ENCODE results near the gene DPM2.

GRCh38 chr9:127967151-127967809, 29.6 kb upstream of the DPM2 start:
- TF ChIP-seq CTCF (IDR thresholded peaks at IDR 0.05): no peak
- TF ChIP-seq POLR2A (IDR thresholded peaks at IDR 0.05; ENCODE audit: low read length): no peak
- no peak for TF ChIP-seq EP300 (IDR thresholded peaks at IDR 0.05)
- no peak for TF ChIP-seq CHD2 (IDR thresholded peaks at IDR 0.05; ENCODE audit: low read length, partially characterized antibody)

Data from A549 (cell line).